Panc1 (cell line): ENCODE data around the gene ZCCHC7. TPM values are rescaled to one million over a fixed set of nuclear protein-coding genes. Genes with fewer than 3 reads are reported as not detected.

Experiments used
- ATAC-seq: fragments of 200-7000 bp; cut with Tn5 transposase; 2 replicates; pipeline ENCODE4 v1.9.1; 2020; ENCODE audit warnings: mild to moderate bottlenecking, moderate library complexity
- BruUV-seq: library from RNA; stranded (reverse); fragments of 400-500 nt; replicated peaks from 2 replicates; lab custom pipeline; 2021; lab: Mats Ljungman, UMichigan
- CTCF ChIA-PET: fragments of 300-600 bp; sonication (Branson Sonifier 250); formaldehyde crosslinking; loops from one replicate; lab custom pipeline; 2022; ENCODE audit warnings: antibody characterized with exemption; lab: Charles Lee
- POLR2A ChIA-PET: fragments of 300-600 bp; sonication (Branson Sonifier 250); formaldehyde crosslinking; loops from one replicate; lab custom pipeline; 2022; ENCODE audit warnings: antibody characterized with exemption; lab: Charles Lee
- DNase-seq: peaks from one replicate; pipeline ENCODE4 v3.0.0-alpha.2; 2010; ENCODE audit warnings: low read depth, low spot score
- H3K27ac ChIP-seq: 2 replicates; pipeline ENCODE4 v1.5.1; 2011; ENCODE audit warnings: mild to moderate bottlenecking, low read length, inconsistent platforms
- H3K27me3 ChIP-seq: fragments of 200-500 bp; sonication (Bioruptor generic); 2 replicates; pipeline ENCODE4 v1.6.0; 2014; ENCODE audit warnings: low read length, inconsistent platforms; ENCODE audit not compliant: control insufficient read depth, insufficient read depth
- H3K36me3 ChIP-seq: fragments of 200-500 bp; sonication (Bioruptor generic); 2 replicates; pipeline ENCODE4 v1.5.1; 2014; ENCODE audit warnings: inconsistent platforms, mild to moderate bottlenecking, low read length, moderate library complexity; ENCODE audit not compliant: control insufficient read depth, insufficient read depth
- H3K4me1 ChIP-seq: 2 replicates; pipeline ENCODE4 v1.5.1; 2011; ENCODE audit warnings: inconsistent platforms, mild to moderate bottlenecking, low read length, moderate library complexity; ENCODE audit not compliant: control insufficient read depth, insufficient read depth
- H3K4me3 ChIP-seq, 2 experiments: 2 replicates each; pipeline ENCODE4 v1.5.1; 2011 to 2012; ENCODE audit warnings: low read depth in 2 of 2, low read length in 2 of 2, mild to moderate bottlenecking in 2 of 2, inconsistent platforms in 1 of 2, moderate library complexity in 1 of 2
- H3K9me3 ChIP-seq: fragments of 200-500 bp; sonication (Bioruptor generic); 2 replicates; pipeline ENCODE4 v1.5.1; 2014; ENCODE audit warnings: low read depth, mild to moderate bottlenecking, inconsistent platforms, low read length, moderate library complexity; ENCODE audit not compliant: control insufficient read depth, insufficient read depth
- POLR2AphosphoS5 ChIP-seq: IDR thresholded peaks from 2 replicates; pipeline ENCODE4 v1.6.1; 2012; ENCODE audit warnings: mild to moderate bottlenecking, low read depth, low read length, moderate library complexity
- SIN3A ChIP-seq: IDR thresholded peaks from 2 replicates; pipeline ENCODE4 v1.6.1; 2012; ENCODE audit warnings: low read depth, mild to moderate bottlenecking, low read length, moderate library complexity, borderline replicate concordance; ENCODE audit not compliant: insufficient read depth
- TCF7L2 ChIP-seq: IDR thresholded peaks from 2 replicates; pipeline ENCODE4 v1.6.1; 2011; ENCODE audit warnings: mild to moderate bottlenecking, low read depth, low read length, inconsistent platforms
- in situ Hi-C: cut with HindIII; loops from 2 replicates; pipeline ENCODE4 v1.10.0; 2016; ENCODE audit warnings: low sequenced_read_pairs, low pct_unique_long_range_greater_than_20kb
- intact Hi-C: fragments of 100-400 bp; cut with micrococcal nuclease; formaldehyde crosslinking; loops from one replicate; pipeline ENCODE4 v1.10.0; 2022; ENCODE audit not compliant: unreplicated experiment
- total RNA-seq: library from RNA; stranded (reverse); gene quantifications from one replicate; pipeline ENCODE4 v1.2.1, GENCODE V29; 2021; ENCODE audit not compliant: unreplicated experiment
- TF ChIP-seq, protein P1 (sequence below): fragments of 450-650 bp; IDR thresholded peaks from 2 replicates; pipeline ENCODE4 v1.5.1; 2017; ENCODE audit warnings: mild to moderate bottlenecking
- TF ChIP-seq, protein P2 (sequence below), 2 experiments: IDR thresholded peaks; 2 replicates each; pipeline ENCODE4 v1.6.1; 2011 to 2012; ENCODE audit warnings: low read depth in 2 of 2, control low read depth in 1 of 2, low read length in 1 of 2, mild to moderate bottlenecking in 1 of 2, moderate library complexity in 1 of 2; ENCODE audit not compliant: insufficient read depth in 1 of 2

ZCCHC7 gene
- total RNA-seq, 1 experiment from 2014 or later, result 43.7 TPM

DNA sequence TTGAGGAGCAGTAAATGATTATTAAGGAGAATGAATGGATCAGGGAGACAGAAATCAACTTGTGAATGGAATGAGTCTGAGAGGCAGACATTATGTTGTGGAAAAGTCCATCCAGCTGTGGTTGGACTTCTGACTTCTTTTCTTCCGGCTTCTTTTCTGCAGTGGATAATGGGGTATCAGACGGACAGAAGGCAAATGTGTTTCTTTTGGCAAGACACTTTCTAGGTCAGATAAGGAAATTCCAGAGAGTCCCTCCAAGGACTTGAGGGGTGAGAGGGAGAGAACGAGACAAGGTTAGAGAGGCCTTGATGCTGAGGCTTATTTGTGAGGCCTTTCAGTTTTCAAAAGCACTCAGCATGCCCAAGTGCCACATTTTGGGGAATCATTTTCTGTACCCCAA, 285.0 kb downstream of the ZCCHC7 start:
- POLR2A ChIA-PET, result interaction anchor here (0.7 kb wide), 1 partner anchor 396 kb away, joined by 11 read pairs; no protein-coding TSS in a partner anchor
- intact Hi-C loops (no loop called here), in situ Hi-C loops (no loop called here)
- TF ChIP-seq, protein P1, sequence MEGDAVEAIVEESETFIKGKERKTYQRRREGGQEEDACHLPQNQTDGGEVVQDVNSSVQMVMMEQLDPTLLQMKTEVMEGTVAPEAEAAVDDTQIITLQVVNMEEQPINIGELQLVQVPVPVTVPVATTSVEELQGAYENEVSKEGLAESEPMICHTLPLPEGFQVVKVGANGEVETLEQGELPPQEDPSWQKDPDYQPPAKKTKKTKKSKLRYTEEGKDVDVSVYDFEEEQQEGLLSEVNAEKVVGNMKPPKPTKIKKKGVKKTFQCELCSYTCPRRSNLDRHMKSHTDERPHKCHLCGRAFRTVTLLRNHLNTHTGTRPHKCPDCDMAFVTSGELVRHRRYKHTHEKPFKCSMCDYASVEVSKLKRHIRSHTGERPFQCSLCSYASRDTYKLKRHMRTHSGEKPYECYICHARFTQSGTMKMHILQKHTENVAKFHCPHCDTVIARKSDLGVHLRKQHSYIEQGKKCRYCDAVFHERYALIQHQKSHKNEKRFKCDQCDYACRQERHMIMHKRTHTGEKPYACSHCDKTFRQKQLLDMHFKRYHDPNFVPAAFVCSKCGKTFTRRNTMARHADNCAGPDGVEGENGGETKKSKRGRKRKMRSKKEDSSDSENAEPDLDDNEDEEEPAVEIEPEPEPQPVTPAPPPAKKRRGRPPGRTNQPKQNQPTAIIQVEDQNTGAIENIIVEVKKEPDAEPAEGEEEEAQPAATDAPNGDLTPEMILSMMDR, result no peak
- TF ChIP-seq, protein P2, sequence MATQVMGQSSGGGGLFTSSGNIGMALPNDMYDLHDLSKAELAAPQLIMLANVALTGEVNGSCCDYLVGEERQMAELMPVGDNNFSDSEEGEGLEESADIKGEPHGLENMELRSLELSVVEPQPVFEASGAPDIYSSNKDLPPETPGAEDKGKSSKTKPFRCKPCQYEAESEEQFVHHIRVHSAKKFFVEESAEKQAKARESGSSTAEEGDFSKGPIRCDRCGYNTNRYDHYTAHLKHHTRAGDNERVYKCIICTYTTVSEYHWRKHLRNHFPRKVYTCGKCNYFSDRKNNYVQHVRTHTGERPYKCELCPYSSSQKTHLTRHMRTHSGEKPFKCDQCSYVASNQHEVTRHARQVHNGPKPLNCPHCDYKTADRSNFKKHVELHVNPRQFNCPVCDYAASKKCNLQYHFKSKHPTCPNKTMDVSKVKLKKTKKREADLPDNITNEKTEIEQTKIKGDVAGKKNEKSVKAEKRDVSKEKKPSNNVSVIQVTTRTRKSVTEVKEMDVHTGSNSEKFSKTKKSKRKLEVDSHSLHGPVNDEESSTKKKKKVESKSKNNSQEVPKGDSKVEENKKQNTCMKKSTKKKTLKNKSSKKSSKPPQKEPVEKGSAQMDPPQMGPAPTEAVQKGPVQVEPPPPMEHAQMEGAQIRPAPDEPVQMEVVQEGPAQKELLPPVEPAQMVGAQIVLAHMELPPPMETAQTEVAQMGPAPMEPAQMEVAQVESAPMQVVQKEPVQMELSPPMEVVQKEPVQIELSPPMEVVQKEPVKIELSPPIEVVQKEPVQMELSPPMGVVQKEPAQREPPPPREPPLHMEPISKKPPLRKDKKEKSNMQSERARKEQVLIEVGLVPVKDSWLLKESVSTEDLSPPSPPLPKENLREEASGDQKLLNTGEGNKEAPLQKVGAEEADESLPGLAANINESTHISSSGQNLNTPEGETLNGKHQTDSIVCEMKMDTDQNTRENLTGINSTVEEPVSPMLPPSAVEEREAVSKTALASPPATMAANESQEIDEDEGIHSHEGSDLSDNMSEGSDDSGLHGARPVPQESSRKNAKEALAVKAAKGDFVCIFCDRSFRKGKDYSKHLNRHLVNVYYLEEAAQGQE (IDR thresholded peaks at IDR 0.05; ENCODE audit: insufficient read depth in 1 of 2, low read depth in 2 of 2, low read length in 1 of 2), result no peak
- TF ChIP-seq POLR2AphosphoS5, result no peak
- TF ChIP-seq TCF7L2, result no peak
- no peak for TF ChIP-seq SIN3A
- CTCF ChIA-PET, result interaction anchor here (0.7 kb wide), 1 partner anchor 18 kb away, joined by 10 read pairs; no protein-coding TSS in a partner anchor
- H3K4me1 ChIP-seq, result no peaks in the 10 kb centered on the region
- ATAC-seq (no peak), DNase-seq (no peak)
- H3K4me3 ChIP-seq, result no peak overlapping the region
- no peaks in the 10 kb centered on the region for H3K36me3 ChIP-seq
- H3K27ac ChIP-seq, result no peak overlapping the region
- H3K9me3 ChIP-seq, result no peaks in the 10 kb centered on the region
- no peaks in the 10 kb centered on the region; the same call in 1 of the 2 replicates for H3K27me3 ChIP-seq
- BruUV-seq, result no TSS peak

DNA sequence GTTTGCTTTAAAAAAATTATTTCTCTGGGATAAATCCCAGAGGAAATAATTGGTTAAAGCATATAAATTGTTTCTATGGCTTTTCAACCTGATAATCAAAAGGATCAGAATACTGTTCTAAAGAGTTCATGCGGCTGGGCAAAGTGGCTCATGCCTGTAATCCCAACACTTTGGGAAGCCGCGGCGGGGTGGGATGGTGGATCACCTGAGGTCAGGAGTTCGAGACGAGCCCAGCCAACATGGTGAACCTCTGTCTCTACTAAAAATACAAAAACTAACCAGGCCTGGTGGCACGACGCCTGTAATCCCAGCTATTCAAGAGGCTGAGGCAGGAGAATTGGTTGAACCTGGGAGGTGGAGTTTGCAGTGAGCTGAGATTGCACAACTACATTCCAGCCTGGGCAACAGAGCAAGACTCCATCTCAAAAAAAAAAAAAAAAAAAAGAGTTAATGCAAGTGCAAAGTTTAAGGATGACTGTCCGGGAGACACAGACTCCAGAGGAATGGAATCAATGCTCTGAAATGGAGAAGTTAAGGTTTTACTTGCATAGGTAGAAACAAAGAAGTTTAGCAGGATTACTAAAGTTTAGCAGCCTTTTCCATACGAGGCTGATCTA, 285.5 kb downstream of the ZCCHC7 start:
- no peak overlapping the region for H3K4me3 ChIP-seq
- no peaks in the 10 kb centered on the region for H3K36me3 ChIP-seq
- H3K27ac ChIP-seq, result no peak overlapping the region
- no peaks in the 10 kb centered on the region for H3K9me3 ChIP-seq
- intact Hi-C loops (no loop called here), in situ Hi-C loops (no loop called here)
- TF ChIP-seq, protein P1, result no peak
- TF ChIP-seq POLR2AphosphoS5, result no peak
- TF ChIP-seq SIN3A, result no peak
- TF ChIP-seq TCF7L2, result no peak
- TF ChIP-seq, protein P2 (IDR thresholded peaks at IDR 0.05; ENCODE audit: insufficient read depth in 1 of 2, low read depth in 2 of 2, low read length in 1 of 2), result no peak
- H3K4me1 ChIP-seq, result no peaks in the 10 kb centered on the region
- ChIA-PET POLR2A (interaction anchor here (0.7 kb wide), 1 partner anchor 396 kb away, joined by 11 read pairs; no protein-coding TSS in a partner anchor), CTCF (interaction anchor here (0.7 to 1.3 kb wide), 2 partner anchors 9 to 19 kb away, joined by 6 to 10 read pairs; no protein-coding TSS in a partner anchor)
- ATAC-seq (no peak), DNase-seq (no peak)
- no TSS peak for BruUV-seq
- no peaks in the 10 kb centered on the region; the same call in 1 of the 2 replicates for H3K27me3 ChIP-seq
